ENCODE measurements around the gene NRP1.
"Not testable (repeated sequence)": the region's sequence is repeated elsewhere in the genome, so short reads cannot be mapped to it uniquely, and the experiment has no call there.

Gene NRP1

DNA sequence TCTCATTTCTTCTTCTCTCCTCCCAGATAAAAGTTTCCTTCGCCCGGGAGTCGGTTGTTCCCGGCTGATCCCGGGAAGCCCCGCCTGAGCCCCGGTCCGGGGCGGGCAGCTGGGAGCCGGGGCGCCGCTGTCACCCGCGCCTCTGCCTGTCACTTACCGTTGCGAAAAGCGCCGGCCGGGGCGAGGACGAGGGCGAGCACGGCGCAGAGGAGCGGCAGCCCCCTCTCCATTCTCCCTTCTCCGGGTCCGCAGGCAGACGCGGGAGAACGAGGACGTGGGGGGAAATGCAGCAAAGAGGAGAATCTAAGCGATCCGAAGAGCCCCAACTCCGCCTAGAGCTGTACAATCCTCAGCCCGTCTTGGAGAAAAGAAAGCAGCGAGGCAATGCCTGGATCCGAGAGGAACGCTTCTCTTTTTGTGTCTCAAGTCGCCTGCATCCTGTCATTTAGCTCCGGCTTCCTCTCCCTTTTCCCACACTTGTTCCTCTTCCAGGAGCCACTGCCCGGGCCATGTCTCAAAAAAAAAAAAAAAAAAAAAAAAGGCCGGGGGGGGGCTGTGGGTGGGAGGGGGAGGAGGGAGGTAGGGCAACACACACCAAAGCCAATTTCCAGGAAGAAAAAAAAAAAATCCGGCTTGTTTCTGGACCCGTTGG is at the start of gene NRP1:
TSS of gene NRP1 (minus strand) at position 515 of the 652 bp plus-strand sequence. CDS start at position 230, 285 bp downstream.
- ATAC-seq, result no peak
- DNase-seq, result peak; percentile 37

DNA sequence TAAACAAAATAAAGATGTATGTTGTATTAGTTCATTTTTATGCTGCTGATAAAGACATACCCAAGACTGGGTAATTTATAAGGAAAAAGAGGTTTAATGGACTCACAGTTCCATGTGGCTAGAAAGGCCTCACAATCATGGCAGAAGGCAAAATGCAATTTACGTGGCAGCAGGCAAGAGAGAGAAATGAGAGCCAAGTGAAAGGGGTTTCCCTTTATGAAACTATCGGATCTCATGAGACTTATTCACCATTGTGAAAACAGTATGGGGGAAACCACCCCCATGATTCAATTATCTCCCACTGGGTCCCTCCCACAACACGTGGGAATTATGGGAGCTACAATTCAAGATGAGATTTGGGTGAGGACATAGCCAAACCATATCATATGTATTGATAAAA is 49.7 kb upstream of the NRP1 start:
- not testable (repeated sequence) for DNase-seq, ATAC-seq

- no peak for ATAC-seq
- no peak for DNase-seq
Measured at GRCh38 chr10:33382921-33383713, 48.6 kb upstream of the NRP1 start.

DNA sequence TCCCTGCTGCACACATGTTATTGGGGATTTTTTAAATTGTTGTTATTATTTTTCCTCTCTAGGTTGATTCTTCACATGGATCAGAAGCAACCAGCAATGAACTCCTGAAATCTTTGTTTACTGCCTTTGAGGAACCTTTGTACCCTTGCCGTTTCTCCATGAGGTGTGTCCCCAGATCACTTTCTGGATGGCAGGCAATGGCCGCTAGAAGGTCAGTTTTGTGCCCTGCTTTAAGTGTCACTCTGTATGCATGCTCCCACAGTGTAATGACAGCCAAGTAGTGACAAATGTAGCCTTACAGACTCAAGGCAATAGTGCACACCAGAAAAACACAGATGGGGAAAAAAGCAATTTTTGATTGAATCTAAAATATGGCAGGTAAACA is 47.7 kb upstream of the NRP1 start:
- no peak for DNase-seq
- ATAC-seq, result no peak

DNA sequence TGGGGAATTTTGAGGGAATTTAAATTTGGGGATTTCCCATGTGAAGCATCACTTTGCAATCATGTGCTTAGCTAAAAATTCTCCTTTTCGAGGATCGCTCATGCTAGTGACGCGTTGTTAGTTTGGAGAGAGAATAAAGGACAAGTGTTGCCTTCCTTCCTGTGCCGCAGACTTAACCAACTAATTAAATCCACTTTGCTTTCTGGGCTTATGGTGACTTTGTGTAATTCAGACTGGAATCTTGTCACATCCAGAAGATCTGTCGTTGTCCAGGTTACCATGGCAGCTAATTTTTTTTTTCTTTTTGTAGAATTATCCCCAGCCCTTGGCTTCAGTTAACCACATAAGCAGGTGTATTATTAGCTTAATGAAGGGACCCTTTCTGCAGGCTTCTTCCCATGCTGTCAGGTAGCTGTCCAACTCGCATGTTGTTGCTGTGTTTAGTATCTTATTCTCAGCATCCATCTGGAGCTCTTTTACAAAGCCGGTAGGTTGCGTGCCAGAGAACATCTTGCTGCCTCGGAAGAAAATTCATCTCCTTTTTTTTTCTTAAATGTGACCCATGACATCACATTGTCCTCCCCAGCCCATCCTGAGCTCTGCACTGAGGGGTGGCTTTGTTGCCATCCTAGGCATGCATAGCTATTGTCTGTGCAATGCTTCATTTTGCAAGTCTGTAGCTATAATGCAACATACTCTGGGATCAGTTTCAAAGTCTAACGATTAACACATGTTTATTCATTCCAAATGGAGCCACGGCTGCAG is 47.2 kb upstream of the NRP1 start:
- no peak for ATAC-seq

DNA sequence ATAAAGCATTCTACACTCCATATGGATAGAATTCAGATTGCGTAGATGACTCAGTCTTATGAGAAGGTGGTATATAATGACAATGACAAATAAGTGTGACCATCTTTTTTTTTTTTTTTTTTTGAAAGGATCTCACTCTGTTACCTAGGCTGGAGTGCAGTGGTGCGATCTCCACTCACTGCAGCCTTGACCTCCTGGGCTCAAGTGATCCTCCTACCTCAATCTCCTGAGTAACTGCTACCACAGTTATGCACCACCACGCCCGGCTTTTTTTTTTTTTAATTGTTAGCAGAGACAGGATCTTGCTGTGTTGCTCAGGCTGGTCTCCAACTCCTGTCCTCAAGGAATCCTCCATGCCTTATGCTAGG is 43.2 kb upstream of the NRP1 start:
- DNase-seq (no peak), ATAC-seq (peak; percentile 32)

More for the DNA sequence above, 47.2 kb upstream of the NRP1 start:
- no peak for DNase-seq

DNA sequence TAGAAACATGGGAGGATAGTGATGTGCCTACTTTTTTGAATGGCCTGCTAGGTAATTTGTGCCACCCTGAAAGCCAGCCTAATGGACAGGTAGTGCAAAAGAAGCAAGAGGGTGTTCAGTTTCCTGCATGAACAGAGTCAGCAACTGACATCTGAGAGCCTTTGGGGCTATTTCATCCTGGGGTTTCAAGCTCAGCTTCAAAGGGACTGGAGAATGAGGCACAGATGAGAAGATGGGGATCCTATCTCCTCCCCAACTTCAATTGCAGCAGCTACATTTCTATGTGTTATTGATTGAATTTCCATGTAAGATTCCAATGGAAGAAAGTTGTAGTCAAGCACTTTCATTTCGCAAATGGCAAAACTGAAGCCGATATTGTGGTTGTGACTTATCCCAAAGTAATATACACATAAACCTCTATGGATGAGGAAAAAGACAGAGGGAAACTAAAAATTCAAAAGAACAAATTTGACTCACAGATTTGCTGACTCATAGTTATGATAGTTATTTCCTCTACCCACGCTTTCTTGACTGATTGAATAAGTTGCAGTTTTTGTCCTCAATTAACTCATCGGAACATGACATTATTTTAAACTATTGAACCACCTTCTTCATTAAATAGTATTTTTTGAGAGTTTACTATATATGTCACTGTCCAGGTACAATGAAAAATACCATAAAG is 42.6 kb upstream of the NRP1 start:
- ATAC-seq (peak; percentile 26), DNase-seq (no peak)

- no peak for DNase-seq
- ATAC-seq, result no peak
Measured at GRCh38 chr10:33376476-33376875, 42.0 kb upstream of the NRP1 start.

DNA sequence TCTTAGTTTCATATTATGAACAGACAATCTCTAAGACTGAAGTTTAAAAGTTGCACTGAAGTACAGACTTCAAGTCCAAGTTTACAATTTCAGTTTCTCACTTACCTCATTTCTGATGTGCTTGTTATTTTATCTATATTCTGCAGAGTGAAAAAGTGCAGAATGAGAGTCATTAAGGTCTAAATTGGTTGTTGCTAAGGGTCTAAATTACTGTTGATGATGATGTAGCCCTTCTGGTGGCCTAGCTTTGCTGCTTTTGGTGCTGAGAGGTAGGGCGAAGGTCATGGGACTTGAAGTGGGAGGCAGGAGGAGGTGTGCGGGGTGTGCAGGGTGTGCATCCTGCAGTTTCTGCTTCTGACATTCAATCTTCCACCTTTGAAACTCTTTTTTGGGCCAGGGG is 38.8 kb upstream of the NRP1 start:
- ATAC-seq (no peak), DNase-seq (no peak)

DNA sequence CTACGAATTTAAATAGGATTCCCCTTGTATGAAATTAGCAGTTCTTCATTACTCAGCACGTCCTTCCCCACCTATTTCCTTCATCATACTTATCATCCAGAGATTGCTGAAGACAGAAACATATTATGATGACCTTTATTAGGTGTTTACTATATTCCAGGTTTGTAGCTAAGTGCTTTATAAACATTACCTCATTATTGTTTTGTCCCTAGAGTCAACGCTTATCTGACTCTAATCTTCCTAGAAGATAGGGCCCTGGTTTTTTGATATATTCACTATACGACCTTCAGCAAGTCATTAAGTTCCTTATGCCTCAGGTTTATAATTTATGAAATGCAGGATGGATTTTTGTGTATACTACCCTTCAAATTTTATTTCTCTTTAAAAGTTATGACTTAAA is 36.8 kb upstream of the NRP1 start:
- DNase-seq (no peak), ATAC-seq (no peak)

GRCh38 chr10:33370434-33370930 is 36.0 kb upstream of the NRP1 start:
- ATAC-seq (no peak), DNase-seq (no peak)

GRCh38 chr10:33368086-33368485 is 33.6 kb upstream of the NRP1 start:
- no peak for ATAC-seq

DNA sequence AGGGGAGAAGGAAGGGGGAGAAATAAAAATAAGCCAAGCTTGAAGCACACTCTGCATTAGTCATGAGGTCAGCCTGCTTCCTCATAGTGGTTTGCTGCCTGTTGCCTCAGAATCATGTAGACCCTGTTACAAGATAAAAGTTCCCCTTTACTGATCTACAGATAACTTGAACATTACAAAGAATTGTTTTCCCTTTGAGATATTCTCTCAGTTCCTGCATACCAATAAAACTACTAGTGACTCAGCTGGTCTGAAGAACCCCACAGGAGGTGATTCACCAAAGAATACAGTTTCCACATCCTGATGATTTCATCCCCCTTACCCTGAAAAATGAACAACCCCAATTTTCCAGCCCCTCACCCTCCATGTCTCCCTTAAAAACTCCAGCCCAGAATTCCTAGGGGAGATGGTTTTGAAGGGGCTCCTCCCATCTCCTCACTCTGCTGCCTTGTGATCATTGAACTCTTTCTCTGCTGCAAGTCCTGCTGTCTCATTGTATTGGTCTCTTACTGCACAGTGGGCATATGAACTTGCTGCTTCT is 31.5 kb upstream of the NRP1 start:
- ATAC-seq (peak; percentile 98), DNase-seq (peak; percentile 16)

More at GRCh38 chr10:33368086-33368485, 33.6 kb upstream of the NRP1 start:
- DNase-seq, result no peak

DNA sequence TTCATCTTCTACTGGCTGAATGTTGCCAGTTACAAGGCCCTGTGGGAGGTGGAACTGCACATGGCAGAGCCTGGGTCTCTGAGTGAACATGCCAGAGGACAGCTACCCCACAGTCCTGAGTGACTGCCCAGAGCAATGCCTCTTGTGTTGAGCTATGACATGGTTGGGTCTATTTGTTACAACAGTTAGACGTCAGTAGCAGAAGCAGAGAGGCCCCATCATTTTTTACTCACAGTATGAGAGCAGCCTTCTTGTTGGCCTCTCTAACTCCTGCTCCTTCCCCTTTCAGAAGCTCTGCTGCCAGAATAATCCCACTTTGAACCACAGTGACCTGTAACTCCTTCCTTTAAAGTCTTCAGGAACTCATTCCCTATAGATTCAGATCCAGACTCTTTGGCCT is 30.8 kb upstream of the NRP1 start:
- DNase-seq, result no peak
- no peak for ATAC-seq

GRCh38 chr10:33363106-33363505 is 28.6 kb upstream of the NRP1 start:
- ATAC-seq, result no peak
- no peak for DNase-seq

DNA sequence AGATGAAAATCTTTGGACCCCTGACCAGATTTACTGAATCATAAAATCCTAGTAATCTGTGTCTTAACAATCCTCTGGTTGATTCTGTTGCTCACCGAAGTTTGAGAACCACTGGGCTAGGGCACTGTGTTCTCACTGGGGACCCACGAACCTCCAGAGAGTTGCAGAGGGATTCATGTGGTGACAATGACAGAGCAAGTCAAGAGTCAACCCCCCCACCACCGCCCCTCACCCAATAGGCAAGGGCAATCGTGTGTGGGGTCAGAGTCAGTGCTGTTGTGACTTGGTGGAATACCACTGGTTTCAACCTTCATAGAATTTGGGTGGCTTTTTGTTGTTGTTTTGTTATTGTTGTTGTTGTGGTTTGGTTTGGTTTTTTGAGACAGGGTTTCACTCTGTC is 23.5 kb upstream of the NRP1 start:
- DNase-seq (no peak), ATAC-seq (no peak)

DNA sequence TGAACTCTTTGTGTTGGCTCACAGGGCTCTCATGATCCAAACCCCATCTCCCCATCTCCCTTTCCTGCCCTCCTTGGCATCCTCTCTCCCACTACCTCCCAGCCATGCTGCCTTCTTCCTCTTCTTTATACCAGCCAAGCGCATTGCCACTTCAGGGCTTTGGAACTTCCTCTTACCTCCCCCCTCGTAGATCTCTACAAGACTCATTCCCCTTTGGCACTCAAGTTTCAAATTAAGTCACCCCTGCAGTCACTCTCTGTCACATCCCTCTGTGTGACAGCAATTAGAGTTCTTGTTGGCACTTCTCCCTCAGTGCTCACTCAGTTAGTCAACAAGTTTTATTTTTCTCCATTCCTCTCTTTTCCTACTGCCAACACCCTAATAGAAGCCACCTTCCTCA is 20.8 kb upstream of the NRP1 start:
- ATAC-seq, result peak; percentile 55
- no peak for DNase-seq

GRCh38 chr10:33353853-33354252 is 19.4 kb upstream of the NRP1 start:
- DNase-seq (no peak), ATAC-seq (no peak)

- no peak for DNase-seq
- ATAC-seq, result no peak
Measured at GRCh38 chr10:33353334-33353733, 18.9 kb upstream of the NRP1 start.

- no peak for ATAC-seq
- no peak for DNase-seq
Measured at GRCh38 chr10:33352615-33353014, 18.1 kb upstream of the NRP1 start.

GRCh38 chr10:33352175-33352574 is 17.7 kb upstream of the NRP1 start:
- DNase-seq, result no peak
- no peak for ATAC-seq

DNA sequence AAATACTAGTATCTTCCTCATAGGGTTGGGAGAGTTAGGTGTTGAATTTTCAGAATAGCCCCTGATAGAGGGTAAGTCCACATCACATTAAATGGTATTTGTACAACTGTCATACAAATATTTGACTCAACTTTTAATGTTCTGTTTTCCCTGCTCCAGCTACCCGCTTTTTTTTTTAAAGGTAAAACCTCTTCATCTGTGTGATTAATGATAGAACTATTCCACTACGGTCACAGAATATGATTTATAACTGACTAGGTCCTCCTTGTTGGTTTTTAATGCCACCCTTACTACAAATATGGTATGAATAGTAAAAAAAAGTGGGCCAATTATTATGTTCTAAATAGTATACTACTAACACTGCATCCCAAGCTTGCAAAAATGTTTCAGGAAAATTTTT is 15.6 kb upstream of the NRP1 start:
- ATAC-seq, result no peak
- no peak for DNase-seq

All from stimulated activated naive CD8-positive, alpha-beta T cell treated with anti-CD3 and anti-CD28 coated beads, Interleukin-15, Interleukin-2, amounts not matched to agents 100 U/mL and 50 U/mL, for 24 hours (primary cell).